K562 (cell line): ENCODE results near the gene CTU1. TPM values are rescaled to one million over a fixed set of nuclear protein-coding genes. Genes with fewer than 3 reads are reported as not detected.

Source experiments
- ATAC-seq: fragments of 200-7000 bp; cut with Tn5 transposase; 3 replicates; pipeline ENCODE4 v1.9.1; 2020; ENCODE audit warnings: moderate library complexity
- Bru-seq: library from RNA; stranded (reverse); fragments of 400-500 nt; gene quantifications from one replicate; lab custom pipeline; 2021; lab: Mats Ljungman, UMichigan
- BruChase-seq, 2 experiments: library from RNA; stranded (reverse); fragments of 400-500 nt; gene quantifications; one replicate each; lab custom pipeline; 2021; lab: Mats Ljungman, UMichigan
- BruUV-seq: library from RNA; stranded (reverse); fragments of 400-500 nt; replicated peaks from 2 replicates; lab custom pipeline; 2021; lab: Mats Ljungman, UMichigan
- CTCF ChIA-PET: fragments of 300-600 bp; formaldehyde crosslinking; extraction: SDS; loops from one replicate; lab custom pipeline; 2021; ENCODE audit warnings: low intra/inter-chr PET ratio; lab: Yijun Ruan, JAX
- POLR2A ChIA-PET: fragments of 300-600, 350-650 bp; sonication (Branson Sonifier 250); formaldehyde crosslinking; extraction: SDS; loops from one replicate; lab custom pipeline; 2021; ENCODE audit warnings: antibody characterized with exemption, inconsistent platforms; lab: Yijun Ruan, JAX
- DNase-seq, 4 experiments: peaks; one replicate each; pipeline versions ENCODE4 v3.0.0 to v3.0.0-alpha.2; 2011 to 2018; ENCODE audit warnings: low spot score in 3 of 4, mixed read lengths in 3 of 4; ENCODE audit errors: extremely low read depth in 1 of 4
- FAIRE-seq: peaks from 2 replicates; lab custom pipeline; 2011; peaks lifted over from hg19 to GRCh38; lab: Jason Lieb, UNC
- H2AFZ ChIP-seq: 2 replicates; pipeline ENCODE4 v1.6.0; 2011; ENCODE audit warnings: low read depth, low read length, control low read depth, inconsistent platforms
- H3K27ac ChIP-seq: fragments of 200-600 bp; 3 replicates; pipeline ENCODE4 v1.8.0; 2011; ENCODE audit warnings: low read depth, mild to moderate bottlenecking, control low read depth, inconsistent platforms, low read length, moderate library complexity, mixed read lengths; ENCODE audit errors: extremely low read depth
- H3K27me3 ChIP-seq, 2 experiments: fragments of 300-600 bp in 1 of 2; 2 replicates in 1 of 2; 3 replicates in 1 of 2; pipeline versions ENCODE4 v1.6.0 to v1.8.0; 2011; ENCODE audit warnings: inconsistent platforms in 2 of 2, low read length in 2 of 2, mild to moderate bottlenecking in 1 of 2, mixed read lengths in 1 of 2, moderate library complexity in 1 of 2; ENCODE audit not compliant: control insufficient read depth in 2 of 2, insufficient read depth in 2 of 2
- H3K36me3 ChIP-seq: fragments of 300-600 bp; 3 replicates; pipeline ENCODE4 v1.8.0; 2011; ENCODE audit warnings: mild to moderate bottlenecking, low read length, inconsistent platforms; ENCODE audit not compliant: control insufficient read depth, insufficient read depth
- H3K4me1 ChIP-seq, 2 experiments: fragments of 200-600 bp in 1 of 2; replicated peaks in 1 of 2; 2 replicates in 1 of 2; 3 replicates in 1 of 2; pipeline versions ENCODE4 v1.5.1 to v1.8.0; 2011; ENCODE audit warnings: inconsistent platforms in 2 of 2, low read length in 2 of 2, mild to moderate bottlenecking in 1 of 2, mixed read lengths in 1 of 2, moderate library complexity in 1 of 2; ENCODE audit not compliant: control insufficient read depth in 2 of 2, insufficient read depth in 2 of 2
- H3K4me2 ChIP-seq: 2 replicates; pipeline ENCODE4 v1.6.1; 2011; ENCODE audit warnings: low read length, control low read depth, inconsistent platforms, mixed read lengths; ENCODE audit not compliant: insufficient read depth
- H3K4me3 ChIP-seq: fragments of 200-600 bp; sonication (generic), shearing (Covaris generic); 2 replicates; pipeline ENCODE4 v1.5.1; 2016; ENCODE audit warnings: control low read depth, inconsistent platforms
- H3K79me2 ChIP-seq: fragments of 200-600 bp; 3 replicates; pipeline ENCODE4 v1.8.0; 2011; ENCODE audit warnings: low read length, inconsistent platforms; ENCODE audit not compliant: control insufficient read depth, insufficient read depth
- H3K9ac ChIP-seq, 2 experiments: 2 replicates each; pipeline versions ENCODE4 v1.6.0 to v1.6.1; 2011; ENCODE audit warnings: low read depth in 2 of 2, low read length in 2 of 2, control low read depth in 1 of 2, inconsistent platforms in 1 of 2, mild to moderate bottlenecking in 1 of 2, mixed read lengths in 1 of 2; ENCODE audit not compliant: insufficient read depth in 1 of 2
- H3K9me1 ChIP-seq: one replicate; pipeline ENCODE4 v1.6.0; 2011; ENCODE audit warnings: inconsistent platforms, mild to moderate bottlenecking, low read length, moderate library complexity; ENCODE audit not compliant: control insufficient read depth, insufficient read depth
- H3K9me3 ChIP-seq: replicated peaks from 2 replicates; pipeline ENCODE4 v1.5.1; 2011; ENCODE audit warnings: low read depth, low read length, inconsistent platforms; ENCODE audit not compliant: control insufficient read depth, insufficient read depth
- H4K20me1 ChIP-seq: replicated peaks from 2 replicates; pipeline ENCODE4 v1.6.1; 2011; ENCODE audit warnings: low read length, inconsistent platforms, mixed read lengths; ENCODE audit not compliant: control insufficient read depth, insufficient read depth
- CAMTA2 ChIP-seq: fragments of 250-450 bp; sonication (Bioruptor Pico); conservative IDR thresholded peaks from 2 replicates; pipeline ENCODE4 v1.5.1; 2022
- ELF2 ChIP-seq: fragments of 250-450 bp; sonication (Bioruptor Pico); IDR thresholded peaks from 2 replicates; pipeline ENCODE4 v1.5.0; 2021; ENCODE audit warnings: mild to moderate bottlenecking
- HCFC1 ChIP-seq: IDR thresholded peaks from 2 replicates; pipeline ENCODE4 v1.6.1; 2012; ENCODE audit warnings: low read depth, low read length, improper control_type of control experiment
- NR3C1 ChIP-seq: sonication (generic); formaldehyde crosslinking; IDR thresholded peaks from 2 replicates; pipeline ENCODE4 v1.8.1; 2022; ENCODE audit warnings: missing genetic modification reagents
- SREBF2 ChIP-seq: sonication (generic); formaldehyde crosslinking; IDR thresholded peaks from 2 replicates; pipeline ENCODE4 v1.4.0; 2020; ENCODE audit warnings: mild to moderate bottlenecking, missing genetic modification reagents
- TEAD2 ChIP-seq: fragments of 450-650 bp; IDR thresholded peaks from 2 replicates; pipeline ENCODE4 v1.6.1; 2016; ENCODE audit warnings: missing genetic modification characterization, control low read depth, missing compliant biosample characterization
- ZNF146 ChIP-seq: IDR thresholded peaks from one replicate; pipeline ENCODE4 v1.6.1; 2018; ENCODE audit warnings: missing compliant biosample characterization; ENCODE audit not compliant: unreplicated experiment
- ZNF253 ChIP-seq: fragments of 250-450 bp; sonication (Bioruptor Pico); conservative IDR thresholded peaks from 2 replicates; pipeline ENCODE4 v1.6.1; 2021; ENCODE audit warnings: mild to moderate bottlenecking
- WGBS: fragments of 100-300 bp; shearing (Covaris generic); methylation state at CpG from one replicate; pipeline ENCODE4 v1.1.6; 2016; ENCODE audit warnings: low coverage, mixed read lengths; ENCODE audit not compliant: insufficient coverage; ENCODE audit errors: missing lambda C conversion rate; 5-methylcytosine and 5-hydroxymethylcytosine counted together
- in situ Hi-C: fragments of 300-500 bp; cut with MboI; formaldehyde crosslinking; loops from 4 replicates; pipeline ENCODE4 v1.15.0; 2018; ENCODE audit warnings: inconsistent platforms, mixed read lengths
- intact Hi-C: fragments of 100-400 bp; cut with micrococcal nuclease; formaldehyde crosslinking; loops from 2 replicates; pipeline ENCODE4 v1.14.2; 2022
- long read RNA-seq, 3 experiments: library from polyadenylated mRNA in 2 of 3; library from RNA in 1 of 3; unstranded in 2 of 3; stranded (forward) in 1 of 3; transcript quantifications; one replicate each; pipeline ENCODE4 v2.0.0, GENCODE V29; 2019 to 2022
- polyA minus RNA-seq, 3 experiments: library from RNA; depleted of rRNA, polyadenylated mRNA; stranded (reverse); fragments of >200 nt; gene quantifications; 2 replicates each; pipeline ENCODE4 v1.2.3, GENCODE V29; 2011
- polyA plus RNA-seq, 8 experiments: library from polyadenylated mRNA; depleted of rRNA in 4 of 8; stranded (reverse) in 5 of 8; unstranded in 3 of 8; fragments of >200 nt; fragmentation: Nextera tagmentation in 2 of 8; fragmentation: Illumina TruSeq in 1 of 8; extraction: Ambion mirVana in 2 of 8; extraction: Trizol in 1 of 8; gene quantifications; 2 replicates each; pipeline versions ENCODE4 v1.2.1 to v1.2.3, GENCODE V29; 2011 to 2014; ENCODE audit warnings: inconsistent platforms in 1 of 8, missing spikeins in 1 of 8
- total RNA-seq, 7 experiments: library from RNA; depleted of rRNA in 6 of 7; stranded (reverse); fragments of >200 nt in 6 of 7; fragmentation: Illumina TruSeq in 2 of 7; extraction: Trizol in 2 of 7; gene quantifications; 2 replicates each; pipeline versions ENCODE4 v1.2.1 to v1.2.3, GENCODE V29; 2011 to 2021; ENCODE audit warnings: low replicate concordance in 1 of 7
- TF ChIP-seq, protein P1 (sequence below): fragments of 250-450 bp; sonication (Bioruptor Pico); IDR thresholded peaks from 2 replicates; pipeline ENCODE4 v1.8.0; 2021; ENCODE audit warnings: mild to moderate bottlenecking, moderate library complexity
- TF ChIP-seq, protein P2 (sequence below): sonication (generic); formaldehyde crosslinking; IDR thresholded peaks from 2 replicates; pipeline ENCODE4 v1.8.0; 2023; ENCODE audit warnings: mild to moderate bottlenecking, missing genetic modification reagents
- TF ChIP-seq, protein P3 (sequence below): fragments of 250-450 bp; sonication (Bioruptor Pico); IDR thresholded peaks from 2 replicates; pipeline ENCODE4 v1.5.0; 2022; ENCODE audit warnings: mild to moderate bottlenecking

CTU1 gene
- total RNA-seq (2011; cell fraction: chromatin; rRNA removed; ENCODE audit: low replicate concordance) = 3.4 and 11.0 TPM in 2 replicates
- total RNA-seq (2011; cell fraction: nucleolus; rRNA removed) = 11.2 and 13.0 TPM in 2 replicates
- 5.7 and 7.2 TPM in 2 replicates for total RNA-seq (2011; cell fraction: nucleoplasm; rRNA removed)
- 17.7 and 21.1 TPM in 2 replicates for total RNA-seq (2014; rRNA removed)
- 0.80 and 1.4 TPM in 2 replicates for total RNA-seq (2014; rRNA removed; fragmentation: Illumina TruSeq; extraction: Trizol)
- 2.4 and 2.6 TPM in 2 replicates for total RNA-seq (2015; rRNA removed; fragmentation: Illumina TruSeq; extraction: Trizol)
- 18.4 and 18.7 TPM in 2 replicates for total RNA-seq (2021)
- polyA plus RNA-seq (2011; rRNA removed) = 2.2 and 4.3 TPM in 2 replicates
- polyA plus RNA-seq (2011; cell fraction: cytosol; rRNA removed) = 4.4 and 19.0 TPM in 2 replicates
- 15.6 and 16.0 TPM in 2 replicates for polyA plus RNA-seq (2011; cell fraction: nucleus; rRNA removed)
- 8.7 TPM in 2 replicates for polyA plus RNA-seq (2012)
- 1.5 and 1.9 TPM in 2 replicates for polyA plus RNA-seq (2014; fragmentation: Illumina TruSeq; extraction: Trizol)
- under 1 TPM in 1 of 2 experiments, not detected in 1; 0.03 TPM for polyA plus RNA-seq (2014; fragmentation: Nextera tagmentation; extraction: Ambion mirVana)
- 10.0 and 12.9 TPM in 2 replicates for polyA plus RNA-seq (2014; rRNA removed)
- polyA minus RNA-seq (2011; rRNA and poly(A)+ RNA removed) = 0.84 and 1.3 TPM in 2 replicates
- 4.7 and 4.8 TPM in 2 replicates for polyA minus RNA-seq (2011; cell fraction: cytosol; rRNA and poly(A)+ RNA removed)
- 3.0 and 3.1 TPM in 2 replicates for polyA minus RNA-seq (2011; cell fraction: nucleus; rRNA and poly(A)+ RNA removed)
- Bru-seq, nascent RNA = percentile 68 among the genes with signal in this experiment
- BruChase-seq, experiment 1, labeled RNA remaining after a 2-hour chase = percentile 63 among the genes with signal in this experiment
- BruChase-seq, experiment 2, labeled RNA remaining after a 6-hour chase = percentile 61 among the genes with signal in this experiment
- long read RNA-seq, experiment 1, transcript CTU1-201 (3 exons, 2,087 nt) = major isoform, 98 of 122 reads
- long read RNA-seq, experiment 1, partial matches to known transcripts = 18 of 122 reads
- long read RNA-seq, experiment 1, other reads (novel, unspliced or antisense) = 6 of 122 reads
- long read RNA-seq, experiment 2, transcript CTU1-201 (3 exons, 2,087 nt) = major isoform, 41 of 60 reads
- long read RNA-seq, experiment 2, partial matches to known transcripts = 16 of 60 reads
- long read RNA-seq, experiment 2, other reads (novel, unspliced or antisense) = 3 of 60 reads
- long read RNA-seq, experiment 3, partial matches to known transcripts = 0 of 2 reads
- long read RNA-seq, experiment 3, other reads (novel, unspliced or antisense) = 0 of 2 reads

DNA sequence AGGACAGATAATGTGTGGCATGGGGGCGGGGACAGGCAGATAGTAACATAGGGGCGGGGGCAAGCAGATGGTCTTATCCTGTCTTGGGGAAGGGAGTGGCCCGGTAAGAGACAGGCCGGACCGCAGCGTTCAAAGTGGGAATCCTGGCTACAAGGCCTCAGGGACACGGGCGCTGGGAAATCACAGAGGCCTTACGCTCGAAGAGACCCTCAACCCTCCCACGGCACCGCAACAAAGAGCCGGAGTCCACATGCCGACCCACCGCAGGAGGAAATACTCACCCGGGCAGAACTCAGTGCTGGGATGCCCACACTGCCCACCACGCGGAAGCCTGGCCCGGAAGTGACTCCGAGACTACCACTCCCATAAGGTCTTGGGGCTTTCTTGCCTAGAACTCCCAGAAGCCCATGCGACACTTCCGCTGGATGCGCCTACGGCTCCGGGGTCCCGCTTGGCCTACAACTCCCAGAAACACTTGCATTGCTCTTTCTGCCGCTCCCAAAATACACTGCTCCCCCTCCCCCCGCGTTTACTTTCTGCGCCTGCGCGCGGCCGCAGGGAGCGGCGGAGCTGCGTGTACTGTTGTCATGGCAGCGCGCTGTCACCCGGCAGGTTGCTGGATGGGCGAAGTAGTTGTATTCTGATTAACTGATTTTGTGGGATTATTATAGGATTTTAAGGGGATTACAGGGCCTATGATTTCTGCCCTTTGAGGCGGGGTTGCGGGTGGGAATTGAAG, at the start of gene CTU1:
TSS of gene CTU1 (minus strand) at position 344 of the 739 bp plus-strand sequence. CDS start 3,840 bp downstream, outside the sequence.
- intact Hi-C loops (no loop called here), in situ Hi-C loops (no loop called here)
- Histone ChIP-seq H3K36me3 (peaks cover 21% of the 10 kb centered on the region; the same call in 2 of the 3 replicates), H3K9ac (peak within 1 kb of the TSS; percentile 85 to 94), H3K4me2 (peak within 1 kb of the TSS; percentile 92), H3K4me1 (peaks cover 9 to 22% of the 10 kb centered on the region in 2 experiments; a peak in 4 of 5 replicates), H3K4me3 (peak within 1 kb of the TSS; percentile 63), H3K27ac (peak within 1 kb of the TSS; percentile 81), H4K20me1 (no peaks in the 10 kb centered on the region), H3K79me2 (peaks cover 28% of the 10 kb centered on the region), H3K9me3 (no peaks in the 10 kb centered on the region), H2AFZ (peak within 1 kb of the TSS; percentile 96), H3K27me3 (peaks cover 3 to 20% of the 10 kb centered on the region in 2 experiments; a peak in 4 of 5 replicates), H3K9me1 (no peaks in the 10 kb centered on the region)
- peak; percentile 99 for ATAC-seq
- peak; percentile 94 to 99 (median 96) for DNase-seq
- BruUV-seq = no TSS peak
- ChIA-PET POLR2A (interaction anchor here (0.6 to 1.0 kb wide), 3 partner anchors 16 to 106 kb away, joined by 3 to 4 read pairs (median 4); partner anchors contain the start of gene SIGLEC9), CTCF (interaction anchor here (1.5 kb wide), 1 partner anchor 14 kb away, joined by 5 read pairs; no protein-coding TSS in a partner anchor)
- WGBS = 2% methylated on average over 40 of the region's 43 CpGs
- FAIRE-seq = peak; percentile 100
- TF ChIP-seq, protein P1, sequence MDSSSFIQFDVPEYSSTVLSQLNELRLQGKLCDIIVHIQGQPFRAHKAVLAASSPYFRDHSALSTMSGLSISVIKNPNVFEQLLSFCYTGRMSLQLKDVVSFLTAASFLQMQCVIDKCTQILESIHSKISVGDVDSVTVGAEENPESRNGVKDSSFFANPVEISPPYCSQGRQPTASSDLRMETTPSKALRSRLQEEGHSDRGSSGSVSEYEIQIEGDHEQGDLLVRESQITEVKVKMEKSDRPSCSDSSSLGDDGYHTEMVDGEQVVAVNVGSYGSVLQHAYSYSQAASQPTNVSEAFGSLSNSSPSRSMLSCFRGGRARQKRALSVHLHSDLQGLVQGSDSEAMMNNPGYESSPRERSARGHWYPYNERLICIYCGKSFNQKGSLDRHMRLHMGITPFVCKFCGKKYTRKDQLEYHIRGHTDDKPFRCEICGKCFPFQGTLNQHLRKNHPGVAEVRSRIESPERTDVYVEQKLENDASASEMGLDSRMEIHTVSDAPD = no peak
- TF ChIP-seq SREBF2 (CRISPR knock-in tag) (no peak), ZNF253 (CRISPR knock-in tag) (no peak), NR3C1 (CRISPR knock-in tag) (no peak), ZNF146 (CRISPR knock-in tag) (no peak), HCFC1 (peak; percentile 99), CAMTA2 (CRISPR knock-in tag) (no peak), ELF2 (peak; percentile 94), TEAD2 (tag) (no peak)
- TF ChIP-seq, protein P2, sequence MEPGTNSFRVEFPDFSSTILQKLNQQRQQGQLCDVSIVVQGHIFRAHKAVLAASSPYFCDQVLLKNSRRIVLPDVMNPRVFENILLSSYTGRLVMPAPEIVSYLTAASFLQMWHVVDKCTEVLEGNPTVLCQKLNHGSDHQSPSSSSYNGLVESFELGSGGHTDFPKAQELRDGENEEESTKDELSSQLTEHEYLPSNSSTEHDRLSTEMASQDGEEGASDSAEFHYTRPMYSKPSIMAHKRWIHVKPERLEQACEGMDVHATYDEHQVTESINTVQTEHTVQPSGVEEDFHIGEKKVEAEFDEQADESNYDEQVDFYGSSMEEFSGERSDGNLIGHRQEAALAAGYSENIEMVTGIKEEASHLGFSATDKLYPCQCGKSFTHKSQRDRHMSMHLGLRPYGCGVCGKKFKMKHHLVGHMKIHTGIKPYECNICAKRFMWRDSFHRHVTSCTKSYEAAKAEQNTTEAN = no peak
- TF ChIP-seq, protein P3, sequence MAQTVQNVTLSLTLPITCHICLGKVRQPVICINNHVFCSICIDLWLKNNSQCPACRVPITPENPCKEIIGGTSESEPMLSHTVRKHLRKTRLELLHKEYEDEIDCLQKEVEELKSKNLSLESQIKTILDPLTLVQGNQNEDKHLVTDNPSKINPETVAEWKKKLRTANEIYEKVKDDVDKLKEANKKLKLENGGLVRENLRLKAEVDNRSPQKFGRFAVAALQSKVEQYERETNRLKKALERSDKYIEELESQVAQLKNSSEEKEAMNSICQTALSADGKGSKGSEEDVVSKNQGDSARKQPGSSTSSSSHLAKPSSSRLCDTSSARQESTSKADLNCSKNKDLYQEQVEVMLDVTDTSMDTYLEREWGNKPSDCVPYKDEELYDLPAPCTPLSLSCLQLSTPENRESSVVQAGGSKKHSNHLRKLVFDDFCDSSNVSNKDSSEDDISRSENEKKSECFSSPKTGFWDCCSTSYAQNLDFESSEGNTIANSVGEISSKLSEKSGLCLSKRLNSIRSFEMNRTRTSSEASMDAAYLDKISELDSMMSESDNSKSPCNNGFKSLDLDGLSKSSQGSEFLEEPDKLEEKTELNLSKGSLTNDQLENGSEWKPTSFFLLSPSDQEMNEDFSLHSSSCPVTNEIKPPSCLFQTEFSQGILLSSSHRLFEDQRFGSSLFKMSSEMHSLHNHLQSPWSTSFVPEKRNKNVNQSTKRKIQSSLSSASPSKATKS (CRISPR knock-in tag) = no peak
